Panc1 (cell line): ENCODE results near the gene LELP1.

ENCODE experiments used
- CTCF ChIP-seq: fragments of 450-650 bp; IDR thresholded peaks from 2 replicates; pipeline ENCODE4 v1.5.1; 2017; ENCODE audit warnings: mild to moderate bottlenecking
- REST ChIP-seq, 2 experiments: IDR thresholded peaks; 2 replicates each; pipeline ENCODE4 v1.6.1; 2011 to 2012; ENCODE audit warnings: low read depth in 2 of 2, control low read depth in 1 of 2, low read length in 1 of 2, mild to moderate bottlenecking in 1 of 2, moderate library complexity in 1 of 2; ENCODE audit not compliant: insufficient read depth in 1 of 2
- SIN3A ChIP-seq: IDR thresholded peaks from 2 replicates; pipeline ENCODE4 v1.6.1; 2012; ENCODE audit warnings: low read depth, mild to moderate bottlenecking, low read length, moderate library complexity, borderline replicate concordance; ENCODE audit not compliant: insufficient read depth

- TF ChIP-seq REST (IDR thresholded peaks at IDR 0.05; ENCODE audit: insufficient read depth in 1 of 2, low read depth in 2 of 2, low read length in 1 of 2) (no peak), CTCF (no peak), SIN3A (no peak)
Observed at GRCh38 chr1:153245466-153245865, 42.2 kb downstream of the LELP1 start.
